Measurements from ENCODE around the gene AIF1.

GRCh38 chr6:31579546-31580437 is 35.2 kb upstream of the AIF1 start:
- TF ChIP-seq CTCF (IDR thresholded peaks at IDR 0.05) (no peak), POLR2A (IDR thresholded peaks at IDR 0.05) (no peak)

All from breast epithelium (tissue), 3 donors.